Transverse colon (tissue), 4 donors: ENCODE data around the gene MBD5. TPM values are rescaled to one million over a fixed set of nuclear protein-coding genes. Genes with fewer than 3 reads are reported as not detected.

Source experiments
- DNase-seq: peaks from one replicate; pipeline ENCODE4 v3.0.0-alpha.2; 2019
- H3K27ac ChIP-seq, 4 donors: fragments of 200-600 bp; sonication (generic); 2 replicates each; pipeline ENCODE4 v1.5.1; 2016 to 2018; ENCODE audit warnings: inconsistent platforms in 4 of 4
- H3K27me3 ChIP-seq: fragments of 200-600 bp; sonication (generic); 2 replicates; pipeline ENCODE4 v1.5.1; 2017; ENCODE audit warnings: inconsistent platforms
- H3K36me3 ChIP-seq, 4 donors: fragments of 200-600 bp; sonication (generic); 2 replicates each; pipeline ENCODE4 v1.5.1; 2017 to 2019; ENCODE audit warnings: inconsistent platforms in 4 of 4
- H3K4me1 ChIP-seq, 4 donors: fragments of 200-600 bp; sonication (generic); 2 replicates each; pipeline ENCODE4 v1.5.1; 2017 to 2020; ENCODE audit warnings: inconsistent platforms in 4 of 4
- H3K4me3 ChIP-seq, 4 donors: fragments of 200-600 bp; sonication (generic); 1 replicate in 1 of 4; 2 replicates in 3 of 4; pipeline versions ENCODE4 v1.5.1 to v1.6.1; 2017 to 2019; ENCODE audit warnings: inconsistent platforms in 4 of 4
- H3K9me3 ChIP-seq, 2 donors: fragments of 200-600 bp; sonication (generic); 2 replicates each; pipeline ENCODE4 v1.5.1; 2017 to 2019; ENCODE audit warnings: inconsistent platforms in 2 of 2
- CTCF ChIP-seq, 5 experiments: fragments of 200-600 bp in 3 of 5; fragments of 450-650 bp in 2 of 5; sonication (generic) in 3 of 5; IDR thresholded peaks; 1 replicate in 2 of 5; 2 replicates in 3 of 5; pipeline ENCODE4 v1.5.1; 2016 to 2017; ENCODE audit warnings: antibody characterized with exemption in 5 of 5, inconsistent platforms in 3 of 5, mild to moderate bottlenecking in 2 of 5, moderate library complexity in 1 of 5
- EP300 ChIP-seq: sonication (generic); formaldehyde crosslinking; IDR thresholded peaks from one replicate; pipeline ENCODE4 v1.6.1; 2017; ENCODE audit warnings: antibody characterized with exemption, low read depth
- POLR2A ChIP-seq: fragments of 450-650 bp; IDR thresholded peaks from one replicate; pipeline ENCODE4 v1.6.1; 2016; ENCODE audit warnings: antibody characterized with exemption, mild to moderate bottlenecking, moderate library complexity
- POLR2AphosphoS5 ChIP-seq, 3 donors: sonication (generic); formaldehyde crosslinking; IDR thresholded peaks; one replicate each; pipeline ENCODE4 v1.6.1; 2016; ENCODE audit warnings: antibody characterized with exemption in 3 of 3
- whole genome bisulfite sequencing, 2 donors: methylation state at CpG; one replicate each; pipeline ENCODE4 v1.1.5; 2018; ENCODE audit warnings: low coverage in 1 of 2; 5-methylcytosine and 5-hydroxymethylcytosine counted together
- in situ Hi-C, 4 donors: fragments of 200-750 bp; cut with MboI; loops; one replicate each; pipeline versions ENCODE4 v1.15.0 to v1.15.1; 2017; ENCODE audit warnings: low sequenced_read_pairs in 3 of 4, low pct_ligation_motif_present in 1 of 4, low pct_unique_long_range_greater_than_20kb in 1 of 4
- intact Hi-C: fragments of 100-400 bp; cut with DNase I; formaldehyde crosslinking; loops from one replicate; pipeline ENCODE4 v1.15.1; 2023; ENCODE audit warnings: low total_unique reads
- total RNA-seq, 4 donors: library from RNA; depleted of rRNA; stranded (reverse); fragments of >200 nt; gene quantifications; one replicate each; pipeline ENCODE4 v1.1.0, GENCODE V29; 2016

The MBD5 gene
- total RNA-seq, 4 donors from 2014 or later: 29.9 to 67.3 (median 52.6) TPM

GRCh38 chr2:148317598-148317997 lies 296.7 kb downstream of the MBD5 start:
- Histone ChIP-seq H3K4me1 (no peaks in the 10 kb centered on the region), H3K27me3 (no peaks in the 10 kb centered on the region), H3K36me3 (no peaks in the 10 kb centered on the region), H3K4me3 (no peak overlapping the region), H3K9me3 (no peaks in the 10 kb centered on the region), H3K27ac (no peak overlapping the region)
- no peak for TF ChIP-seq POLR2AphosphoS5 (IDR thresholded peaks at IDR 0.05)
- TF ChIP-seq POLR2A: no peak
- TF ChIP-seq EP300: no peak
- no peak for TF ChIP-seq CTCF (IDR thresholded peaks at IDR 0.05)
- WGBS, 2 donors: 65 to 67% methylated on average over 3 of the region's 3 CpGs
- no peak for DNase-seq
- in situ Hi-C loops: no loop called here
- intact Hi-C loops: no loop called here

GRCh38 chr2:148338541-148338940 lies 317.6 kb downstream of the MBD5 start:
- Histone ChIP-seq H3K36me3 (no peaks in the 10 kb centered on the region), H3K4me1 (no peaks in the 10 kb centered on the region), H3K27ac (no peak overlapping the region), H3K4me3 (no peak overlapping the region), H3K27me3 (no peaks in the 10 kb centered on the region), H3K9me3 (peaks cover 0 to 3% of the 10 kb centered on the region in 2 donors)
- in situ Hi-C loops: no loop called here
- no peak for DNase-seq
- no peak for TF ChIP-seq EP300
- TF ChIP-seq POLR2A: no peak
- TF ChIP-seq CTCF (IDR thresholded peaks at IDR 0.05): no peak
- TF ChIP-seq POLR2AphosphoS5 (IDR thresholded peaks at IDR 0.05): no peak
- intact Hi-C loops: no loop called here

- intact Hi-C loops (no loop called here), in situ Hi-C loops (no loop called here)
- no peak for DNase-seq
- Histone ChIP-seq H3K4me1 (no peaks in the 10 kb centered on the region), H3K27ac (no peak overlapping the region), H3K4me3 (no peak overlapping the region), H3K9me3 (peaks cover 0 to 3% of the 10 kb centered on the region in 2 donors), H3K27me3 (no peaks in the 10 kb centered on the region), H3K36me3 (no peaks in the 10 kb centered on the region)
- WGBS, 2 donors: 98% methylated on average over 4 of the region's 4 CpGs
- no peak for TF ChIP-seq EP300
- no peak for TF ChIP-seq POLR2A
- TF ChIP-seq CTCF (IDR thresholded peaks at IDR 0.05): no peak
- no peak for TF ChIP-seq POLR2AphosphoS5 (IDR thresholded peaks at IDR 0.05)
Observed at GRCh38 chr2:148342086-148342485, 321.2 kb downstream of the MBD5 start.

GRCh38 chr2:148350199-148350598 lies 329.3 kb downstream of the MBD5 start:
- intact Hi-C loops (no loop called here), in situ Hi-C loops (no loop called here)
- Histone ChIP-seq H3K4me1 (no peaks in the 10 kb centered on the region), H3K27me3 (no peaks in the 10 kb centered on the region), H3K36me3 (no peaks in the 10 kb centered on the region), H3K4me3 (no peak overlapping the region), H3K9me3 (no peaks in the 10 kb centered on the region), H3K27ac (no peak overlapping the region)
- TF ChIP-seq CTCF (IDR thresholded peaks at IDR 0.05): no peak
- no peak for TF ChIP-seq POLR2A
- no peak for TF ChIP-seq EP300
- no peak for TF ChIP-seq POLR2AphosphoS5 (IDR thresholded peaks at IDR 0.05)
- 89 to 100% methylated on average over 1 of the region's 1 CpG for WGBS, 2 donors
- no peak for DNase-seq
